ENCODE measurements around the gene DLG1.

DLG1 gene

DNA sequence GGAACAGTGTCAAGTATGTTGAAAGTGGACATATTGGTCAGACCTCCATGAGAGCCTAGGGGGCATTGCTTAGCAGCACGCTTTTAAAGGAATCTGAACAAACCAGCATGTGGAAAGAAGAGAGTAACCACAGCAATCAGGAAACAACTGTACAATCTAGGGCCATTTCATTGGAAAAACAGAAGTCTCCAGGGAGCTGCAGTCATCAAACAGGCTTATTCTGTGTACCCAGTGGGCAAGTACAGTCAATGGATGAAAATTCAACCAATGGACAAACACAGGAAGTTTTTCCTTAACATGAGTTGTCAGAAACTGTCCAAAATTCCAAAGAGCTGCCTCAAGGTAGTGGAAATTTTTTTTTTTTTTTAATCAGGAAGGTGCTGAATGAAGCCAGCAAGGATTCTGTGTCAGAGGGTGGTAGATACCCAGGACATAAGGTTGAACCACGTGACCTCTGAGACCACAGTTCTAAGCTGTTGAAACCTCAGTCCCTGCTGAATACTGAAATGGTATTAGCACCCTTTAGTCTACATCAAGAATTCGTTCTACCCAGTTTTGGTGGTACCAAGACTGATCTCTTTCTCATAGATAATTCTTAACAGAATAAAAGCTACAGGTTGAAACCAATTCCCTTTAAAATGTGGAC lies 4.4 kb upstream of the DLG1 start:
- H3K4me1 Mint-ChIP-seq (ENCODE audit: low read depth) = peaks cover 22% of the 10 kb centered on the region
- H3K36me3 Mint-ChIP-seq (ENCODE audit: low read depth) = peaks cover 3% of the 10 kb centered on the region
- DNase-seq = no peak
- no peak overlapping the region for H3K27ac Mint-ChIP-seq
- H3K4me3 Mint-ChIP-seq = no peak overlapping the region
- H3K9me3 Mint-ChIP-seq = no peaks in the 10 kb centered on the region
- peaks cover 32% of the 10 kb centered on the region for H3K27me3 Mint-ChIP-seq

DNA sequence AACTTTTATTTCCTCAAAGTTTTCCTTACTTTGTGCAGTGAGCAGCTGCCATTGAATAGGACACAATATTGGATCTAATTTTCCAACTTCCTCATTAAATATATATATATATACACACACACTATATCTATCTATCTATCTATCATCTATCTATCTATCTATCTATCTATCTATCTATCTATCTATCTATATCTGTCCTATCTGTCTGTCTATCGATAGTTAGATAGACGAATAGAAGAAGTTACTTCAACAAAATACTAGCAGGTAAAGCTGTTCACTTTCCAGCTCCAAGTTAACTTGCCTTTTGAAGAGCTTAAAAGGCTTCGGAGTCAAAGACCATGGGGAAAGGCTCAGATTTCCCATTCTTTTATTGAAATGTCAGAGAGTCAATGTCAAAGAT lies 3.6 kb upstream of the DLG1 start:
- no peak overlapping the region for H3K4me3 Mint-ChIP-seq
- no peak overlapping the region for H3K27ac Mint-ChIP-seq

DNA sequence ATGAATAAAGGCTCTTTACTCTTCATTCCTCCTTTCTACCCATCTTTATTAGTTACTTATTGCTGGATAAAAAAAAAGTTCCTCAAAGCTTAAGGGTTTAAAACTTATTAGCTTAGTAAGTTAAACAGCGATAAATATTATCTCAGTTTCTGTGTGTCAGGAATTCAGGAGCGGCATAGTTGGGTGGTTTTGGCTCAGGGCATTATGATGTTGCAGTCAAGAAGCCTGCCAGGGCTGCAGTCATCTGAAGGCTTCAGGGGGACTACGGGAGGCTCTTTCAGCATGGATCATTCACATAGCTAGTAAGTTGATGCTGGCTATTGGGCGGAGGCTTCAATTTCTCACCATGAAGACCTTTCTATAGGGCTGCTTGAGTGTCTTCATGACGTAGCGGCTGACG lies 1.9 kb upstream of the DLG1 start:
- H3K27ac Mint-ChIP-seq = no peak overlapping the region
- peaks cover 24% of the 10 kb centered on the region for H3K4me1 Mint-ChIP-seq (ENCODE audit: low read depth)
- H3K9me3 Mint-ChIP-seq = no peaks in the 10 kb centered on the region
- peaks cover 19% of the 10 kb centered on the region for H3K36me3 Mint-ChIP-seq (ENCODE audit: low read depth)
- H3K4me3 Mint-ChIP-seq = no peak overlapping the region
- H3K27me3 Mint-ChIP-seq = peaks cover 32% of the 10 kb centered on the region
- no peak for DNase-seq

More for the DNA sequence above, 3.6 kb upstream of the DLG1 start:
- Mint-ChIP-seq H3K9me3 (no peaks in the 10 kb centered on the region), H3K36me3 (ENCODE audit: low read depth) (peaks cover 7% of the 10 kb centered on the region), H3K4me1 (ENCODE audit: low read depth) (peaks cover 22% of the 10 kb centered on the region), H3K27me3 (peaks cover 32% of the 10 kb centered on the region)
- DNase-seq = no peak

DNA sequence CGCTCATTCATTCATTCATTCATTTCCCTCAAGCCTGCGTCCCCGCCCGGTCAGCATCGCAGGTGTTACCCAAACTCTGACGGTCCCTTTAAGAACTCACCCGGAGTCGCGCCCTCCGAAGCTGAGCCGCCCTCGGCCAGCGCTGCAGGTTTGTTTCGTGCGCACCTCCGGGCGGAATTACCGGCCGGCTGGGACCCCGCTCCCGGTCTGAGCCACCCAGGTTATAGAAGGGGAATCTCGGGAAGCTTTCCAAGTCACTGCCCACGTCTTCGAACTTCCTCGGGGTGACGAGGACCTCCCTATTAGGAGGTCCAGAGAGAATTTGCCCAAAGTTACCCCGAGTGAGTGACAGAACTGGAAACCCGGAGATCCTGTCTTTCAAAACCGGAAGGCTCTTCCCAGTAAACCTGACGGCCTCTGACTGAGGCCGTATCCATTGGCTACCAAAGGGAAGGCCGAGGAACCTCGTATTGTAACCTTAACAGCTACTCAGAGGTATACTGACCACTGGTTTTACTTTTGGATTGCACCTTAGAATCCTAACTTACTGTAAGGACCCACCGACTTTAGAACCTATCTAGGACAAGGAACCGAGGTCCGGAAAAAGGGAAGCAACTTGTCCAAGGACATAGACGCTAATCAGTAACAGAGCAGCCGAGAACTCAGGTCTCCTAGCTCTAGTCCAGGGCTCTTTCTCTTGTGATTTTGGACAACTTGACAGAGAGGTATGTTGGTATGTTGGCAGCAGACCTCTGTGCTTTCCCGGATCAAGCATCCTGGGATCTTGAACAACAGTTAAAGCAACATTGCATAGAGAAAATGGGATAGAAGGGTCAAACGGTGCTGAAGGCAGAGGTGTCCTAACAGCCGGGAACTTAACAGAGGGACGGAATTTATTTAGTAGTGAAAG lies 788 bp upstream of the DLG1 start:
- Mint-ChIP-seq H3K9me3 (no peaks in the 10 kb centered on the region), H3K4me1 (ENCODE audit: low read depth) (peaks cover 30% of the 10 kb centered on the region), H3K36me3 (ENCODE audit: low read depth) (peaks cover 28% of the 10 kb centered on the region), H3K4me3 (peak overlapping the region; percentile 88), H3K27me3 (peaks cover 29% of the 10 kb centered on the region), H3K27ac (peak overlapping the region; percentile 96)
- DNase-seq = peak; percentile 55

DNA sequence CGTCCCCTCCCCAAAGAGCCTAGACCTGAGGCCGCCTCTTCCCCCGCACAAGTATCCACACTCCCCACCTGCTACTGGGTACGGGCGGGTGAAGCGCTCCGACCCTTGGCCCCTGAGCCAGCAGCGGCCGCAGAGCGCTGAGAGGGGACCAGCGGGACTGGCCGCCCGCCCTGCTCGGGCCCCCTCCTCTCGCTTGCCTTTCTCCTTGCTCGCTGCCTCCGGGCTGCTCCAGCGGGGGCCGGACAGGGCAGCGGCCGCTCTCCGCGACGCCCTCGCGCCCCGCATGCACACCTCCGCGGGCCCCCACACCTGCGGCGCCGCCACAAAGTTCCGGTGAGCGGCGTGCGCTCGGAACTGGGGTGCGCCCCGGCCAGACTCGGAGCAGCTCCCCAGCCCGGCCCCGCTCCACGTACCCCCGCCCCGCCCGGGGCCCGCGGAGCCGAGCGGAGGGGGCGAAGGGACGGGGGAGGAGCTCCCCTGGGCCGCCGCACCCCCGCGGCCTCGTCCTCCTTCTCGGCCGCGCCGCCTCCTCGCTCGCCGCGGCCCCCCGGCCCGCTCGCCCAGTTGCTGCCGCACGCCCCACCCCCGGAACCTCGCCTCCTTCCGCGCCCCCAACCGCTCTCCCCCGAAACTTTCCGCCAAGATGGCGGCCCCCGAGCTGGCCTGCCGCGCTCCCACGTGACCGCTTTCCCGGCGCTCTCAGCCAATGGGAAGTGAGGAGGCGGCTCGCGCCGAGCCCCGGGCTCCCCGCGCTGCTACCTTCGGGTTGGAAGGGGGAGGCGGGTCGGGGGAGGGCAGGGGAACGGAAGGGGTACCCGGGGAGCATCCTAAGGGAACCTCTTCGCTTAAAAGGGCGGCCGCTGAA lies 704 bp downstream of the DLG1 start:
- no peak for DNase-seq
- H3K27ac Mint-ChIP-seq = peak overlapping the region; percentile 96

DNA sequence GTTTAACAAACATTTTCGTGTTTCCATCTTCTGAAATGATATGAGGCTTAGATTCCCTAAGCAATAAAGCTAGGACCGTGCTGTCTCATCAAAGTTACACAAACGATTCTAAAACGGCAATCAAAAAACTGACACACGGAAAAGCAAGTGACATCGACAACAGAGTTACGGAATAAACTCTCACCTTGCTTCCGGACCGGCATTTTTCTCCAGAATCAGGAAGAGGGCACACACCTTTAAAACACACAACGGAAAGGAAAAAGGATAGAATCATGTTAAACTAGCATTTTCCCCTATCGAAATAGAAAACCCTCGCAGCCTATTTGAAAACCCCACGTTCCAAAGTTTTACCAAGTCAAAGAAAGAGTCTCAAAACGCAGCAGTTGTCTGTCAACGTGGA lies 1.4 kb downstream of the DLG1 start:
- peaks cover 18% of the 10 kb centered on the region for H3K27me3 Mint-ChIP-seq
- H3K9me3 Mint-ChIP-seq = no peaks in the 10 kb centered on the region
- H3K36me3 Mint-ChIP-seq (ENCODE audit: low read depth) = peaks cover 49% of the 10 kb centered on the region
- DNase-seq = no peak
- peak overlapping the region; percentile 88 for H3K4me3 Mint-ChIP-seq
- peaks cover 50% of the 10 kb centered on the region for H3K4me1 Mint-ChIP-seq (ENCODE audit: low read depth)
- peak overlapping the region; percentile 92 for H3K27ac Mint-ChIP-seq

More for the DNA sequence above, 704 bp downstream of the DLG1 start:
- no peaks in the 10 kb centered on the region for H3K9me3 Mint-ChIP-seq
- H3K4me1 Mint-ChIP-seq (ENCODE audit: low read depth) = peaks cover 43% of the 10 kb centered on the region
- H3K36me3 Mint-ChIP-seq (ENCODE audit: low read depth) = peaks cover 42% of the 10 kb centered on the region
- H3K4me3 Mint-ChIP-seq = peak overlapping the region; percentile 88
- peaks cover 25% of the 10 kb centered on the region for H3K27me3 Mint-ChIP-seq

DNA sequence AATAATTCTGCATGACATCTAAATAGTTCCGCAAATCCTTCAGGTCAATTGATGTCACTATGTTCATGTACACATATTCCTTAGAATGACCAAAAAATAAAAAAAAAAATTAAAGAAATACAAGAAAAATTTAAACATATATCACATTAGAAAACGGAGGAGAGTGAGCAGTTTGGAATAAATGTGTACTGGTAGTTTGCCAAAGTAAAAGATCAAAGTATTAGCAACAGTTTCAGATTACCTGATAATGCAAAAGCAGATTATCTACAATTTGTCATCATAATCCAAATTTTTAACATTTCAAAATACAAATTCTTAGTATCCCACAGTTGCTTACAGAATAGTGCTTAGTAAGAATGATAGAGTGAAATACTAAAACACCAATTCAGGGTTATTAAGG lies 1.9 kb downstream of the DLG1 start:
- Mint-ChIP-seq H3K4me1 (ENCODE audit: low read depth) (peaks cover 55% of the 10 kb centered on the region), H3K9me3 (no peaks in the 10 kb centered on the region), H3K36me3 (ENCODE audit: low read depth) (peaks cover 54% of the 10 kb centered on the region), H3K4me3 (peak overlapping the region; percentile 88), H3K27me3 (peaks cover 18% of the 10 kb centered on the region), H3K27ac (peak overlapping the region; percentile 92)
- DNase-seq = no peak

DNA sequence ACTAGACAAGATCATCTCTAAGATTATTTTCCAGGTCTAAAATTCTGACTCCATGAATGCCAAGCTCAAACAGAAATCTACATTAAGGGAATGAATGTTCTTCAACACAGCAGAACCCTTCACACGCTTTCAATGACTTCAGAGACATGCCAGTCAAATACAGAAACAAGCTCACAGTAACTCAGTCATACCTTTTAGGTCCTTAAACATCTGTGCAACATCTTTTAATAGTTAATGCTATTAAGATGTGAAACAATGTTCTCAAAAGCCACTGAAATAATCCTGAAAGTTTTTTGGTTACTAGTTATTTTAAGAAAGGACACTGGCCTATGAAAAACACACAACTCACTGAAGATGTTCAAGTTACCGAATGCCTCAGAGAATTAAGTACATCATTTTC lies 2.5 kb downstream of the DLG1 start:
- DNase-seq = no peak
- H3K27ac Mint-ChIP-seq = no peak overlapping the region
- H3K4me1 Mint-ChIP-seq (ENCODE audit: low read depth) = peaks cover 61% of the 10 kb centered on the region

DNA sequence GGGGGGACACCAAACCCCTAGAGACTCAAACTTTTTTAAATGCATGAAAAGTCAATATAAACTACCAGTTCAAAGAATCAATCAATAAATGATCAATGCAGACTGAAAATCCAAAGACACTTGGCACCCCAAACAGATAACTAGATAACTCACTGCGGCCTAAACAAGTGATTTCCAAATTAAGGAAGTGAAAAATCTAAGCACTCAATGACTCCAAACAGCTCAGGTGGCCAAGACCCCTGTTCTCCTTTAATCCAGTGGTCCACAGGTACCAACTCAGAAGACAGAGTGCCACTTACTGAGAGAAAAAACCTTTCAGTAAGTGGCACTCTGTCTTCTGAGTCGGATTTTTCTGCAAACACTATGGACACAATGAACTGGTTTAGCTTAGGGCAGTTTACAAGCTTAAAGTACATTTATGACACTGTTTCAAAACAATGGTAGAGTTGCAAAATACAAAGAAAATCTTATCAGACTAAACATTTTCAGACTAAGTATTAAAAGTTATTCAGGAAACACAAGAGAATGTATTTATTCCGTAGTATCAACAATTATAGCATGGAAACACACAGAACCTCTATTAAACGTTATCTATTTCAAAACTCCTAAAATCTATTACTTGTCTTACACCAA lies 4.7 kb downstream of the DLG1 start:
- H3K27me3 Mint-ChIP-seq = no peaks in the 10 kb centered on the region
- H3K9me3 Mint-ChIP-seq = no peaks in the 10 kb centered on the region
- H3K4me3 Mint-ChIP-seq = no peak overlapping the region
- no peak overlapping the region for H3K27ac Mint-ChIP-seq
- DNase-seq = no peak
- peaks cover 67% of the 10 kb centered on the region for H3K4me1 Mint-ChIP-seq (ENCODE audit: low read depth)
- peaks cover 79% of the 10 kb centered on the region for H3K36me3 Mint-ChIP-seq (ENCODE audit: low read depth)

More for the DNA sequence above, 2.5 kb downstream of the DLG1 start:
- Mint-ChIP-seq H3K4me3 (peak overlapping the region; percentile 88), H3K9me3 (no peaks in the 10 kb centered on the region), H3K36me3 (ENCODE audit: low read depth) (peaks cover 61% of the 10 kb centered on the region), H3K27me3 (peaks cover 15% of the 10 kb centered on the region)

DNA sequence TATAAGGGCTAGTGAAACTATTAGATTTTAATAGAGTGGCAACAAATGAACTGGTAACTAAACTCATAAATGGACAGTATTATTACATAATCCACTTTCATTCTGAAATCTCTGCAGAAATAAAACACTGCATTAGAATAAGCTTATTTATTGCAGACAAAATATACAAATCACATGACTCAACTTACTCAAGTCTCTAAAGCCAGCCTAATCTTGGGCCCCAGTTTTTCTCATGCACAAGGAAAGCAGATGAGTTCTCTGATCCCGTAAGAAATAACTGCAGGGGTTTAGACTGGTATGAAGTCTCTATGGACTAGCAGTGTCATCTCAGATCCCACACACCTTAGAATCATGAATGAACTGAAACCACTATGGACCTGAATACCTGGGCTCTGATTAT lies 5.8 kb downstream of the DLG1 start:
- no peak overlapping the region for H3K4me3 Mint-ChIP-seq
- peak overlapping the region; percentile 23 for H3K27ac Mint-ChIP-seq
- no peaks in the 10 kb centered on the region for H3K9me3 Mint-ChIP-seq
- no peaks in the 10 kb centered on the region for H3K27me3 Mint-ChIP-seq
- peaks cover 66% of the 10 kb centered on the region for H3K4me1 Mint-ChIP-seq (ENCODE audit: low read depth)
- no peak for DNase-seq
- H3K36me3 Mint-ChIP-seq (ENCODE audit: low read depth) = peaks cover 83% of the 10 kb centered on the region

DNA sequence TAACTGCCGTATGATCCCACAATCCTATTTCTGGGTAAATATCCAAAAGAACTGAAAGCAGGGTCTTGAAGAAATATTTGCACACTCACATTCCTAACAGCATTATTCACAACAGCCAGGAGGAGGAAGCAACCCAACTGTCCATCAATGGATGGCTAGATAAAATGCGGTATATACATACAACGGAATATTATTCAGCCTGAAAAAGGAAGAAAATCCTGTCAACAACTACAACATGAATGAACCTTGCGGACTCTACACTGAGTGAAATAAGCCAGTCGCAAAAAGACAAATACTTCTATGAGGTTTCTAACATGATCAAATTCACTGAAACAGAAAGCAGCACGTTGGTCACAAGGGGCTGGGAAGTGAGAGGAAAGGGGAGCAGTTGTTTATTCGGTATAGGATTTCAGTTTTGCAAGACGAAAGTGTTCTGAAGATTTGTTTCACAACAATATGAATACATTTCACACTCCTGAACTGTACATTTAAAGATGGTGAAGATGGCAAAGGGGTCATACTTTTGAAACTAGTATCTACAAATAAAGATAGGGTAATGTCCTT lies 6.2 kb downstream of the DLG1 start:
- no peaks in the 10 kb centered on the region for H3K9me3 Mint-ChIP-seq

DNA sequence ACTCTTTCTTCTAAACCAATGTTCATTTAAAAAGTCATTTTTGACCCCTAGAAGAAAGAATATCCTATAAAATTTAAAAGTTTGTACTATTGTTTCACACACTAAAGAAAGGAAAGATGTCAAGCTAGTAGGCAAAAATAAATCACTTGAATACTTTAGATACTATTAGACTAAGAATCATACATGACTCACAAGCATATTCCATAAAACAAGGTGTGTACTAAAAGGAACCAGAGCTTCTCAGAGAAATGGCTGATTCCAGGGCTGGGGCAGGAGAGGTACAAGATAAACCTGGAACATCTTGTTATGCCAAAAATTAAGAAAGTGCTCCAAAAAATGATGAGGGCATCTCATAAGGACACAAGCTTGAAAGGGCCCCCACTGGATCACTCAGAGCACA lies 8.7 kb downstream of the DLG1 start:
- no peak for DNase-seq
- Mint-ChIP-seq H3K27ac (peak overlapping the region; percentile 10), H3K36me3 (ENCODE audit: low read depth) (peaks cover 87% of the 10 kb centered on the region), H3K4me1 (ENCODE audit: low read depth) (peaks cover 57% of the 10 kb centered on the region), H3K27me3 (no peaks in the 10 kb centered on the region), H3K4me3 (no peak overlapping the region), H3K9me3 (no peaks in the 10 kb centered on the region)

More for the DNA sequence above, 6.2 kb downstream of the DLG1 start:
- no peak overlapping the region for H3K4me3 Mint-ChIP-seq
- peak overlapping the region; percentile 39 for H3K27ac Mint-ChIP-seq
- no peaks in the 10 kb centered on the region for H3K27me3 Mint-ChIP-seq
- H3K4me1 Mint-ChIP-seq (ENCODE audit: low read depth) = peaks cover 66% of the 10 kb centered on the region
- peaks cover 84% of the 10 kb centered on the region for H3K36me3 Mint-ChIP-seq (ENCODE audit: low read depth)
- no peak for DNase-seq

DNA sequence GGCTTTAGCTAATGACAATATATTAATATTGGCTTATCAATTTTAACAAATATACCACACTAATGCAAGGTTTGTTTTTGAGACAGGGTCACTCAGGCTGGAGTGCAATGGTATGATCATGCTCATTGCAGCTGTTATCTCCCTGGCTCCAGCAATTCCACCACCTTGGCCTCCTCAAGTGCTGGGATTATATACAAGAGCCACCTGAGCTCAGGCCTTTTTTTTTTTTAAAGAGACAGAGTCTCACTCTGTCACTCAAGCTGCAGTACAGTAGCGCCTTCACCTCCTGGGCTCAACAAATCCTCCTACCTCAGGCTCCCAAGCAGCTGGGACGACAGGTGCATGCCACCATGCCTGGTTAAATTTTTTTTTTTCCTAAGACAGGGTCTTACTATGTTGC lies 11.7 kb downstream of the DLG1 start:
- peaks cover 43% of the 10 kb centered on the region for H3K4me1 Mint-ChIP-seq (ENCODE audit: low read depth)
- peaks cover 81% of the 10 kb centered on the region for H3K36me3 Mint-ChIP-seq (ENCODE audit: low read depth)
- no peak for DNase-seq
- no peaks in the 10 kb centered on the region for H3K27me3 Mint-ChIP-seq
- H3K9me3 Mint-ChIP-seq = no peaks in the 10 kb centered on the region
- H3K4me3 Mint-ChIP-seq = no peak overlapping the region
- H3K27ac Mint-ChIP-seq = no peak overlapping the region

DNA sequence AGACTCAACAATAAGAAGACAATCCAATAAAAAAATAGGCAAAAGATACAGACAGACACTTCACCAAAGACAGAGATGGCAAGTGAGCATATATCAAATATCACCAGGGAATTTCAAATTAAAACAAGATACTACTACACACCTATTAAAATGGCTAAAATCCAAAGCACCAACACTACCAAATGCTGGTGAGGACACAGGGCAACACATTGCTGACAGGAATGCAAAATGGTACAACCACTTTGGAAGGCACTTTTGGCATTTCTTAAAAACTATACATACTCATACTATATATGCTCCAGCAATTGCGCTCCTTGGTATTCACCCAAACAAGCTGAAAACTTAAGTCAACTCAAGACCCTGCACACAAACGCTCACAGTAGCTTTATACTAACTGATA lies 12.9 kb downstream of the DLG1 start:
- no peak overlapping the region for H3K4me3 Mint-ChIP-seq
- peaks cover 37% of the 10 kb centered on the region for H3K4me1 Mint-ChIP-seq (ENCODE audit: low read depth)
- H3K9me3 Mint-ChIP-seq = no peaks in the 10 kb centered on the region
- no peak for DNase-seq
- H3K27ac Mint-ChIP-seq = no peak overlapping the region
- no peaks in the 10 kb centered on the region for H3K27me3 Mint-ChIP-seq
- H3K36me3 Mint-ChIP-seq (ENCODE audit: low read depth) = peaks cover 82% of the 10 kb centered on the region

All from activated T-cell treated with anti-CD3 and anti-CD28 coated beads, Interleukin-2, amount 50 U/mL, for 24 hours (primary cell).